ENCODE measurements around the gene AMH.
"Not testable (repeated sequence)": the region's sequence is repeated elsewhere in the genome, so short reads cannot be mapped to it uniquely, and the experiment has no call there.

- not testable (repeated sequence) for TF ChIP-seq ZNF274 (IDR thresholded peaks at IDR 0.05; ENCODE audit: low read length); ZNF274 (tag by site-specific recombination; IDR thresholded peaks at IDR 0.05; ENCODE audit: borderline replicate concordance); ZNF664 (tag by site-specific recombination; IDR thresholded peaks at IDR 0.05); ZNF155 (tag by site-specific recombination; IDR thresholded peaks at IDR 0.05); YY1 (tag by site-specific recombination; IDR thresholded peaks at IDR 0.05); ZNF174 (tag by site-specific recombination; IDR thresholded peaks at IDR 0.05); CTCF (tag by site-specific recombination; IDR thresholded peaks at IDR 0.05)
Measured at GRCh38 chr19:2281265-2282061, 32.3 kb downstream of the AMH start.

All from HEK293 (cell line).